GM23338 (cell line): ENCODE data around the gene SERGEF. TPM values are rescaled to one million over a fixed set of nuclear protein-coding genes. Genes with fewer than 3 reads are reported as not detected.

ENCODE experiments used
- ATAC-seq: fragments of 200-7000 bp; cut with Tn5 transposase; 3 replicates; pipeline ENCODE4 v1.9.1; 2020
- DNase-seq: peaks from one replicate; pipeline ENCODE4 v3.0.0-alpha.2; 2015; ENCODE audit warnings: low spot score
- H2AFZ ChIP-seq: fragments of 200-600 bp; sonication (generic); 2 replicates; pipeline ENCODE4 v1.8.0; 2016; ENCODE audit warnings: antibody characterized with exemption, mild to moderate bottlenecking, moderate library complexity
- H3F3A ChIP-seq: fragments of 200-600 bp; sonication (generic); replicated peaks from 2 replicates; pipeline ENCODE4 v1.8.0; 2017; ENCODE audit warnings: antibody characterized with exemption, mixed run types, low read depth
- H3K27ac ChIP-seq: fragments of 200-600 bp; sonication (generic); 2 replicates; pipeline ENCODE4 v1.6.1; 2016; ENCODE audit warnings: low read depth
- H3K27me3 ChIP-seq: fragments of 200-600 bp; sonication (generic); 2 replicates; pipeline ENCODE4 v1.8.0; 2016; ENCODE audit warnings: mild to moderate bottlenecking, mixed run types, moderate library complexity; ENCODE audit not compliant: insufficient read depth
- H3K36me3 ChIP-seq: fragments of 200-600 bp; sonication (generic); 2 replicates; pipeline ENCODE4 v1.8.0; 2016; ENCODE audit warnings: mild to moderate bottlenecking; ENCODE audit not compliant: insufficient read depth
- H3K4me1 ChIP-seq: fragments of 200-600 bp; sonication (generic); 2 replicates; pipeline ENCODE4 v1.8.0; 2016; ENCODE audit warnings: mild to moderate bottlenecking, moderate library complexity; ENCODE audit not compliant: insufficient read depth
- H3K4me2 ChIP-seq: fragments of 200-600 bp; sonication (generic); 2 replicates; pipeline ENCODE4 v1.7.1; 2017; ENCODE audit warnings: mixed run types
- H3K4me3 ChIP-seq: fragments of 200-600 bp; sonication (generic); 2 replicates; pipeline ENCODE4 v1.6.1; 2016; ENCODE audit warnings: mixed run types
- H3K79me2 ChIP-seq: fragments of 200-600 bp; sonication (generic); replicated peaks from 2 replicates; pipeline ENCODE4 v1.8.0; 2017; ENCODE audit warnings: mild to moderate bottlenecking; ENCODE audit not compliant: insufficient read depth
- H3K9me2 ChIP-seq: fragments of 200-600 bp; sonication (generic); 2 replicates; pipeline ENCODE4 v1.8.0; 2017; ENCODE audit not compliant: insufficient read depth
- H4K20me1 ChIP-seq: fragments of 200-600 bp; sonication (generic); replicated peaks from 2 replicates; pipeline ENCODE4 v1.8.0; 2017; ENCODE audit warnings: mild to moderate bottlenecking; ENCODE audit not compliant: insufficient read depth
- H3K27ac Mint-ChIP-seq: 2 replicates; pipeline ENCODE4 v1.8.0; 2020; ENCODE audit warnings: inconsistent platforms, mild to moderate bottlenecking, moderate library complexity, mixed read lengths
- H3K27me3 Mint-ChIP-seq: 3 replicates; pipeline ENCODE4 v1.8.0; 2022; ENCODE audit warnings: low read depth, mild to moderate bottlenecking, moderate library complexity, mixed read lengths, inconsistent platforms; ENCODE audit not compliant: insufficient read depth, poor library complexity
- H3K36me3 Mint-ChIP-seq: 3 replicates; pipeline ENCODE4 v1.8.0; 2021; ENCODE audit warnings: low read depth, mild to moderate bottlenecking, inconsistent platforms, moderate library complexity, mixed read lengths
- H3K4me1 Mint-ChIP-seq: 3 replicates; pipeline ENCODE4 v1.8.0; 2020; ENCODE audit warnings: mild to moderate bottlenecking, inconsistent platforms, mixed read lengths
- H3K4me3 Mint-ChIP-seq: 3 replicates; pipeline ENCODE4 v1.8.0; 2021; ENCODE audit warnings: moderate library complexity, mild to moderate bottlenecking, inconsistent platforms, mixed read lengths
- H3K9me3 Mint-ChIP-seq: 3 replicates; pipeline ENCODE4 v1.8.0; 2020; ENCODE audit warnings: moderate library complexity, mild to moderate bottlenecking, inconsistent platforms, mixed read lengths
- CREB1 ChIP-seq: fragments of 250-450 bp; sonication (Bioruptor Pico); IDR thresholded peaks from 2 replicates; pipeline ENCODE4 v1.5.0; 2020; ENCODE audit warnings: low read depth, mild to moderate bottlenecking, moderate library complexity
- CTCF ChIP-seq, 2 experiments: fragments of 200-600 bp in 1 of 2; sonication (generic) in 1 of 2; conservative IDR thresholded peaks; 2 replicates each; pipeline versions ENCODE4 v1.5.1 to v1.6.1; 2016 to 2017; ENCODE audit warnings: antibody characterized with exemption in 2 of 2, low read depth in 2 of 2, mild to moderate bottlenecking in 2 of 2, moderate library complexity in 1 of 2
- ETS1 ChIP-seq: IDR thresholded peaks from 2 replicates; pipeline ENCODE4 v1.6.1; 2016; ENCODE audit warnings: antibody characterized with exemption
- EZH2 ChIP-seq: fragments of 200-600 bp; sonication (generic); IDR thresholded peaks from one replicate; pipeline ENCODE4 v1.8.0; 2017; ENCODE audit warnings: antibody characterized with exemption, mild to moderate bottlenecking, low read depth; ENCODE audit not compliant: unreplicated experiment
- EZH2phosphoT487 ChIP-seq: fragments of 200-600 bp; sonication (generic); IDR thresholded peaks from one replicate; pipeline ENCODE4 v1.8.1; 2018; ENCODE audit warnings: antibody characterized with exemption; ENCODE audit not compliant: unreplicated experiment
- NANOG ChIP-seq: IDR thresholded peaks from 2 replicates; pipeline ENCODE4 v1.6.1; 2016; ENCODE audit warnings: antibody characterized with exemption, borderline replicate concordance
- REST ChIP-seq: IDR thresholded peaks from one replicate; pipeline ENCODE4 v1.6.1; 2018; ENCODE audit warnings: antibody characterized with exemption; ENCODE audit not compliant: unreplicated experiment
- STAT1 ChIP-seq: IDR thresholded peaks from one replicate; pipeline ENCODE4 v1.6.1; 2016; ENCODE audit warnings: antibody characterized with exemption; ENCODE audit not compliant: unreplicated experiment
- ZNF114 ChIP-seq: fragments of 250-450 bp; sonication (Bioruptor Pico); IDR thresholded peaks from 2 replicates; pipeline ENCODE4 v1.5.0; 2020; ENCODE audit warnings: mild to moderate bottlenecking, moderate library complexity
- ZNF462 ChIP-seq: fragments of 250-450 bp; sonication (Bioruptor Pico); IDR thresholded peaks from 2 replicates; pipeline ENCODE4 v1.5.0; 2020; ENCODE audit warnings: mild to moderate bottlenecking, moderate library complexity
- polyA plus RNA-seq: library from polyadenylated mRNA; unstranded; fragments of >200 nt; fragmentation: Nextera tagmentation; extraction: Ambion mirVana; gene quantifications from 2 replicates; pipeline ENCODE4 v1.2.1, GENCODE V29; 2016
- total RNA-seq: library from RNA; depleted of rRNA; stranded (reverse); fragments of >200 nt; shearing (Covaris generic); gene quantifications from 2 replicates; pipeline ENCODE4 v1.2.3, GENCODE V29; 2014

The SERGEF gene
- total and polyA plus RNA-seq, 2 experiments from 2014 or later = 24.2 to 27.9 TPM

GRCh38 chr11:17782603-17783337 lies 230.1 kb downstream of the SERGEF start (continued):
- TF ChIP-seq ETS1 (no peak), ZNF114 (CRISPR knock-in tag) (no peak), ZNF462 (no peak), EZH2 (no peak), STAT1 (no peak), EZH2phosphoT487 (no peak)

- H3K36me3 Mint-ChIP-seq = no peaks in the 10 kb centered on the region; the same call in 2 of the 3 replicates
- ATAC-seq (no peak), DNase-seq (no peak)
- Histone ChIP-seq H3K4me1 (no peaks in the 10 kb centered on the region), H3K79me2 (no peaks in the 10 kb centered on the region), H4K20me1 (no peaks in the 10 kb centered on the region), H3K27me3 (no peaks in the 10 kb centered on the region), H3K9me2 (no peaks in the 10 kb centered on the region), H3K4me2 (no peak overlapping the region), H3K27ac (no peak overlapping the region), H3K4me3 (no peak overlapping the region), H2AFZ (no peak overlapping the region), H3K36me3 (no peaks in the 10 kb centered on the region), H3F3A (no peaks in the 10 kb centered on the region)
- H3K9me3 Mint-ChIP-seq = no peaks in the 10 kb centered on the region
- no peak overlapping the region for H3K27ac Mint-ChIP-seq
- H3K27me3 Mint-ChIP-seq = peaks cover 6% of the 10 kb centered on the region
- no peak overlapping the region for H3K4me3 Mint-ChIP-seq
- H3K4me1 Mint-ChIP-seq = no peaks in the 10 kb centered on the region; the same call in 2 of the 3 replicates
- TF ChIP-seq NANOG (no peak), CTCF (conservative IDR thresholded peaks at IDR 0.05; ENCODE audit: low read depth in 2 of 2) (no peak), REST (no peak), CREB1 (CRISPR knock-in tag) (no peak), EZH2 (no peak), ZNF114 (CRISPR knock-in tag) (no peak), ETS1 (no peak), EZH2phosphoT487 (no peak)
These were observed 230.7 kb downstream of the SERGEF start for GRCh38 chr11:17782145-17782544.
